K562 (cell line): ENCODE data around the gene CPT1B. TPM values are rescaled to one million over a fixed set of nuclear protein-coding genes. Genes with fewer than 3 reads are reported as not detected.

ENCODE experiments used
- CXXC5 ChIP-seq: fragments of 250-450 bp; sonication (Bioruptor Pico); IDR thresholded peaks from 2 replicates; pipeline ENCODE4 v1.8.0; 2022; ENCODE audit warnings: inconsistent platforms, mild to moderate bottlenecking, moderate library complexity
- ETV6 ChIP-seq, 3 experiments: fragments of 150-350 bp in 1 of 3; sonication (generic) in 1 of 3; formaldehyde crosslinking in 1 of 3; IDR thresholded peaks; 2 replicates each; pipeline versions ENCODE4 v1.6.1 to v1.8.0; 2014 to 2022; ENCODE audit warnings: borderline replicate concordance in 2 of 3, low read depth in 2 of 3, antibody characterized with exemption in 1 of 3, low read length in 1 of 3, mild to moderate bottlenecking in 1 of 3, missing genetic modification reagents in 1 of 3
- KAT7 ChIP-seq: sonication (generic); formaldehyde crosslinking; IDR thresholded peaks from 2 replicates; pipeline ENCODE4 v1.8.0; 2022; ENCODE audit warnings: missing genetic modification reagents, mild to moderate bottlenecking, borderline replicate concordance
- RFX1 ChIP-seq: fragments of 450-650 bp; IDR thresholded peaks from 2 replicates; pipeline ENCODE4 v1.6.1; 2016; ENCODE audit warnings: mild to moderate bottlenecking, moderate library complexity
- polyA plus RNA-seq, 8 experiments: library from polyadenylated mRNA; depleted of rRNA in 4 of 8; stranded (reverse) in 5 of 8; unstranded in 3 of 8; fragments of >200 nt; fragmentation: Nextera tagmentation in 2 of 8; fragmentation: Illumina TruSeq in 1 of 8; extraction: Ambion mirVana in 2 of 8; extraction: Trizol in 1 of 8; gene quantifications; 2 replicates each; pipeline versions ENCODE4 v1.2.1 to v1.2.3, GENCODE V29; 2011 to 2014; ENCODE audit warnings: inconsistent platforms in 1 of 8, missing spikeins in 1 of 8
- total RNA-seq, 7 experiments: library from RNA; depleted of rRNA in 6 of 7; stranded (reverse); fragments of >200 nt in 6 of 7; fragmentation: Illumina TruSeq in 2 of 7; extraction: Trizol in 2 of 7; gene quantifications; 2 replicates each; pipeline versions ENCODE4 v1.2.1 to v1.2.3, GENCODE V29; 2011 to 2021; ENCODE audit warnings: low replicate concordance in 1 of 7
- TF ChIP-seq, protein P1 (sequence below): sonication (generic); formaldehyde crosslinking; IDR thresholded peaks from 2 replicates; pipeline ENCODE4 v1.8.0; 2022; ENCODE audit warnings: mild to moderate bottlenecking, low read depth, missing genetic modification reagents
- TF ChIP-seq, protein P2 (sequence below): fragments of 250-450 bp; sonication (Bioruptor Pico); IDR thresholded peaks from 2 replicates; pipeline ENCODE4 v1.9.0; 2021; ENCODE audit warnings: mild to moderate bottlenecking
- TF ChIP-seq, protein P3 (sequence below): IDR thresholded peaks from 3 replicates; pipeline ENCODE4 v1.6.1; 2011; ENCODE audit warnings: borderline replicate concordance, mild to moderate bottlenecking, moderate library complexity; ENCODE audit not compliant: insufficient read length; ENCODE audit errors: extremely low read depth

CPT1B gene
- total and polyA plus RNA-seq, 9 of the 15 experiments (the other 6 are each of a cell fraction or from before 2014, with no cell fraction given): 0.35 to 6.1 (median 2.6) TPM

DNA sequence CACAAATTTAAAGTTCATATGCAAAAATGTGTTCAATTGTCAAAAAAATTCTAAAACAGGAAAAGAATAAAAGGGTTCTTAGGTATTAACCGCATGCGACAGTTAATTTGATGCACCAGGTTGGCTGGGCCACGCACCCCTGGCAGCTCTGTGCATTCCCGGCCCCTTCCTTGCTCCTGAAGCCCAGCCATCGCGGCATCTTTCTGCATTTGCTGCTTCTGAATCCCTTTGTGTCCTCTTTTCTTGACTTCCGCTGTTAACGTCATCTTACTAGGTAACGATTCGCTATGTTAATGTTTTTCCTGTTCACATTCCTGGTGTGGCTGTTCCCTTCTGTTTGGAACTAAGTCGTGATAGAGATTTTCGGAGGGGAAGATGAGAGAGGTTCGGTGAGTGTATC, 40.5 kb downstream of the CPT1B start (continued):
- TF ChIP-seq, protein P1, sequence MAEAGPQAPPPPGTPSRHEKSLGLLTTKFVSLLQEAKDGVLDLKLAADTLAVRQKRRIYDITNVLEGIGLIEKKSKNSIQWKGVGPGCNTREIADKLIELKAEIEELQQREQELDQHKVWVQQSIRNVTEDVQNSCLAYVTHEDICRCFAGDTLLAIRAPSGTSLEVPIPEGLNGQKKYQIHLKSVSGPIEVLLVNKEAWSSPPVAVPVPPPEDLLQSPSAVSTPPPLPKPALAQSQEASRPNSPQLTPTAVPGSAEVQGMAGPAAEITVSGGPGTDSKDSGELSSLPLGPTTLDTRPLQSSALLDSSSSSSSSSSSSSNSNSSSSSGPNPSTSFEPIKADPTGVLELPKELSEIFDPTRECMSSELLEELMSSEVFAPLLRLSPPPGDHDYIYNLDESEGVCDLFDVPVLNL: no peak
- TF ChIP-seq KAT7: no peak
- TF ChIP-seq, protein P2, sequence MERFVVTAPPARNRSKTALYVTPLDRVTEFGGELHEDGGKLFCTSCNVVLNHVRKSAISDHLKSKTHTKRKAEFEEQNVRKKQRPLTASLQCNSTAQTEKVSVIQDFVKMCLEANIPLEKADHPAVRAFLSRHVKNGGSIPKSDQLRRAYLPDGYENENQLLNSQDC (CRISPR knock-in tag): no peak
- no peak for TF ChIP-seq CXXC5 (CRISPR knock-in tag)
- TF ChIP-seq ETV6 (IDR thresholded peaks at IDR 0.05; ENCODE audit: borderline replicate concordance in 1 of 2, low read depth in 2 of 2, low read length in 1 of 2): no peak
- TF ChIP-seq ETV6 (CRISPR knock-in tag; IDR thresholded peaks at IDR 0.05; ENCODE audit: borderline replicate concordance): no peak
- TF ChIP-seq RFX1: no peak
- TF ChIP-seq, protein P3, sequence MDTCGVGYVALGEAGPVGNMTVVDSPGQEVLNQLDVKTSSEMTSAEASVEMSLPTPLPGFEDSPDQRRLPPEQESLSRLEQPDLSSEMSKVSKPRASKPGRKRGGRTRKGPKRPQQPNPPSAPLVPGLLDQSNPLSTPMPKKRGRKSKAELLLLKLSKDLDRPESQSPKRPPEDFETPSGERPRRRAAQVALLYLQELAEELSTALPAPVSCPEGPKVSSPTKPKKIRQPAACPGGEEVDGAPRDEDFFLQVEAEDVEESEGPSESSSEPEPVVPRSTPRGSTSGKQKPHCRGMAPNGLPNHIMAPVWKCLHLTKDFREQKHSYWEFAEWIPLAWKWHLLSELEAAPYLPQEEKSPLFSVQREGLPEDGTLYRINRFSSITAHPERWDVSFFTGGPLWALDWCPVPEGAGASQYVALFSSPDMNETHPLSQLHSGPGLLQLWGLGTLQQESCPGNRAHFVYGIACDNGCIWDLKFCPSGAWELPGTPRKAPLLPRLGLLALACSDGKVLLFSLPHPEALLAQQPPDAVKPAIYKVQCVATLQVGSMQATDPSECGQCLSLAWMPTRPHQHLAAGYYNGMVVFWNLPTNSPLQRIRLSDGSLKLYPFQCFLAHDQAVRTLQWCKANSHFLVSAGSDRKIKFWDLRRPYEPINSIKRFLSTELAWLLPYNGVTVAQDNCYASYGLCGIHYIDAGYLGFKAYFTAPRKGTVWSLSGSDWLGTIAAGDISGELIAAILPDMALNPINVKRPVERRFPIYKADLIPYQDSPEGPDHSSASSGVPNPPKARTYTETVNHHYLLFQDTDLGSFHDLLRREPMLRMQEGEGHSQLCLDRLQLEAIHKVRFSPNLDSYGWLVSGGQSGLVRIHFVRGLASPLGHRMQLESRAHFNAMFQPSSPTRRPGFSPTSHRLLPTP: no peak
